ENCODE measurements around the gene RBM11.

The RBM11 gene

DNA sequence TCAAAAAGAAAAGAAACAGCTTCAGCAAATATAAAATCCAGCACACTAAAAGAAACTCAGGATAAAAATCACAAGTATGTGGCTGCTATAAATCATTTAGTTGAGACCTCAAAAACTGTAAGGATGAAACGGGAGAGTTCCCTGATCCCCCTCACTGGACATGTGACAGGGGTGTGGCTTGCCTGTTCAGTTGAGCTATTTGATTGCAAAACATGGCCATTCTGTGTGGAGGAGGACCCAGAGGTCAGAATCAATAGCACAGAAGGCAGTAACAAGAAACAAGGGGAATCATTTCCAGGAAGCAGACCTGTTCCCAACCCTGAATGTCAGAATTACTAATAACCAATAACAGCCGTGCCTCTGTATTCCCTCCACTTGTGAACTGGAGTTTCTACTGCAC lies 27.9 kb downstream of the RBM11 start:
- H3K9me3 ChIP-seq (ENCODE audit: control insufficient read depth, low read depth, low read length) = no peaks in the 10 kb centered on the region
- no peak overlapping the region for H3K9ac ChIP-seq (ENCODE audit: low read length)
- no peaks in the 10 kb centered on the region for H3K27me3 ChIP-seq (ENCODE audit: control insufficient read depth, insufficient read depth, low read length)
- peaks cover 4% of the 10 kb centered on the region for H3K4me1 ChIP-seq (ENCODE audit: control insufficient read depth, low read depth, low read length)
- no peak overlapping the region for H3K4me3 ChIP-seq (ENCODE audit: low read length)
- no peak overlapping the region for H3K27ac ChIP-seq (ENCODE audit: low read length)
- no peaks in the 10 kb centered on the region for H3K36me3 ChIP-seq (ENCODE audit: control insufficient read depth, low read depth, low read length)

DNA sequence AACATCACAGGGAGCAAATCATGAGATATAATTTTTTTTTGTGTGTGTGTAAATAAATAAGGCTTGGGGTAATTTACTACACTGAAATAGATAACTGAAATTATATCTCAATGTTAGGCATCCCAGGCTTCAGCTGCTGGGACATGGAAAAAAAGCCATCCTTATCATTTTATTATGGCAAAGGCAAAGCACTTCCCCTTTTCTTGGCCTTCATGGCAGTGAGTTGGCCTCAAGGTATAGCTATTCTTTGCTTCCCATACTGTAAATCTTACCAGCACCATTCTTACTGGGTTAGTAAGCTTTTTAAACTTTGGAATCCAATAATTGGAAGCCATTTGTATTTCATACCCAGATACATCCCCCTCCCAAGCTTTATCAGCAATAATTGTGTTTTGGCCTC lies 29.0 kb downstream of the RBM11 start:
- Histone ChIP-seq H3K9ac (ENCODE audit: low read length) (no peak overlapping the region), H3K4me3 (ENCODE audit: low read length) (no peak overlapping the region), H3K9me3 (ENCODE audit: control insufficient read depth, low read depth, low read length) (no peaks in the 10 kb centered on the region), H3K27ac (ENCODE audit: low read length) (no peak overlapping the region), H3K36me3 (ENCODE audit: control insufficient read depth, low read depth, low read length) (no peaks in the 10 kb centered on the region), H3K27me3 (ENCODE audit: control insufficient read depth, insufficient read depth, low read length) (no peaks in the 10 kb centered on the region), H3K4me1 (ENCODE audit: control insufficient read depth, low read depth, low read length) (peaks cover 4% of the 10 kb centered on the region)

GRCh38 chr21:14245711-14246110 lies 29.8 kb downstream of the RBM11 start:
- H3K4me1 ChIP-seq (ENCODE audit: control insufficient read depth, low read depth, low read length) = peaks cover 4% of the 10 kb centered on the region
- H3K9ac ChIP-seq (ENCODE audit: low read length) = no peak overlapping the region
- no peaks in the 10 kb centered on the region for H3K27me3 ChIP-seq (ENCODE audit: control insufficient read depth, insufficient read depth, low read length)
- no peak overlapping the region for H3K4me3 ChIP-seq (ENCODE audit: low read length)
- H3K36me3 ChIP-seq (ENCODE audit: control insufficient read depth, low read depth, low read length) = no peaks in the 10 kb centered on the region
- no peaks in the 10 kb centered on the region for H3K9me3 ChIP-seq (ENCODE audit: control insufficient read depth, low read depth, low read length)
- no peak overlapping the region for H3K27ac ChIP-seq (ENCODE audit: low read length)

GRCh38 chr21:14251336-14251735 lies 35.4 kb downstream of the RBM11 start:
- no peaks in the 10 kb centered on the region for H3K27me3 ChIP-seq (ENCODE audit: control insufficient read depth, insufficient read depth, low read length)
- no peak overlapping the region for H3K4me3 ChIP-seq (ENCODE audit: low read length)
- H3K9me3 ChIP-seq (ENCODE audit: control insufficient read depth, low read depth, low read length) = no peaks in the 10 kb centered on the region
- H3K4me1 ChIP-seq (ENCODE audit: control insufficient read depth, low read depth, low read length) = no peaks in the 10 kb centered on the region
- H3K9ac ChIP-seq (ENCODE audit: low read length) = no peak overlapping the region
- no peak overlapping the region for H3K27ac ChIP-seq (ENCODE audit: low read length)
- H3K36me3 ChIP-seq (ENCODE audit: control insufficient read depth, low read depth, low read length) = no peaks in the 10 kb centered on the region

DNA sequence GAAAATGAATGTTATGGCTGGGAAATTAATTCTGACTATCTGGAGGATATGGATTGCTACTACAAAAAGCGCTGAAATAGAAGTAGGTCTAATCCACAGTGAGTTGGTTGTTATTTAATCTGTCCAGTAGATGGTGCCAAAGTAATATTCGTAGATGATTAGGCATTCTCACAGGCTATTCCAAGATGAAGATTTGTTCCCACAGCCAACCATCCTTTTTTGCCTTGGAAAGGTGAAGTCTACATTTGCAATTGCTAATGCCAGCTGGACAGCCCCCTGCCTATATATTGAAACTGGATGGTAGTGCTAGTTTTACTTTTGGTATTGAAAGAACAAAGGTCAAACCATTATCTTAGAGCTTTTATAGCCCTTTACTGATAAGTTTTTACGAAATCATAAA lies 43.8 kb downstream of the RBM11 start:
- Histone ChIP-seq H3K27ac (ENCODE audit: low read length) (no peak overlapping the region), H3K9ac (ENCODE audit: low read length) (no peak overlapping the region), H3K9me3 (ENCODE audit: control insufficient read depth, low read depth, low read length) (no peaks in the 10 kb centered on the region), H3K36me3 (ENCODE audit: control insufficient read depth, low read depth, low read length) (no peaks in the 10 kb centered on the region), H3K4me1 (ENCODE audit: control insufficient read depth, low read depth, low read length) (no peaks in the 10 kb centered on the region), H3K27me3 (ENCODE audit: control insufficient read depth, insufficient read depth, low read length) (no peaks in the 10 kb centered on the region), H3K4me3 (ENCODE audit: low read length) (no peak overlapping the region)

DNA sequence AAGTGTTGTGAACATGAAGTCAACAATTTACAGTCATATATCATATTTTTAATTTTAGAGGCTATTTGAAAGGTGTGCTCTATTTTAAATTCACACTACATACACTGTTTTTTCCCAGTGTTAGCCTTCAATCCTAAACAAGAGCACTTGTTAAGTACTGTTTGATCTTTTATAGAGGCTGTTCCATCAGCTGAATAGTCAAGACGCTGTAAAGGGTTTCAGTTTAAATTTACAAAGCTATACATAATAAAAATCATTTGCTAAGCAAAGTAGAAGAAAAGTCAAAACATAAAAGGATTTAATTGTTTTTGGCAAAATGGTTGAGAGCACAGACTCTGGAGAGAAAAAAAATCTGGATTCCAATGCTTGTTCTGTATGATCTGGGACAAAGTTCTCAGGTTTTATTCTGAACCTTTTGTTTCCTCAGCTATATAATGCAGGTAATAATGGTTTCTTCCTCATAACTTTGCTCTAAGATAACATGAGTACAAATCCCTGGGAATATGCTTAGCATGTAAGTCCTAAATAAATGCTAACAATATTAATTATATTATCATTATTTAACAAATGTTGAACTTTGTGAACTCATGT lies 44.3 kb downstream of the RBM11 start:
- no peaks in the 10 kb centered on the region for H3K36me3 ChIP-seq (ENCODE audit: control insufficient read depth, low read depth, low read length)
- no peaks in the 10 kb centered on the region for H3K27me3 ChIP-seq (ENCODE audit: control insufficient read depth, insufficient read depth, low read length)
- no peak overlapping the region for H3K27ac ChIP-seq (ENCODE audit: low read length)
- H3K9me3 ChIP-seq (ENCODE audit: control insufficient read depth, low read depth, low read length) = no peaks in the 10 kb centered on the region
- H3K4me3 ChIP-seq (ENCODE audit: low read length) = no peak overlapping the region
- no peaks in the 10 kb centered on the region for H3K4me1 ChIP-seq (ENCODE audit: control insufficient read depth, low read depth, low read length)
- H3K9ac ChIP-seq (ENCODE audit: low read length) = no peak overlapping the region

- H3K4me3 ChIP-seq (ENCODE audit: low read length) = no peak overlapping the region
- H3K9me3 ChIP-seq (ENCODE audit: control insufficient read depth, low read depth, low read length) = no peaks in the 10 kb centered on the region
- H3K27ac ChIP-seq (ENCODE audit: low read length) = no peak overlapping the region
- H3K4me1 ChIP-seq (ENCODE audit: control insufficient read depth, low read depth, low read length) = no peaks in the 10 kb centered on the region
- H3K27me3 ChIP-seq (ENCODE audit: control insufficient read depth, insufficient read depth, low read length) = no peaks in the 10 kb centered on the region
- no peaks in the 10 kb centered on the region for H3K36me3 ChIP-seq (ENCODE audit: control insufficient read depth, low read depth, low read length)
- H3K9ac ChIP-seq (ENCODE audit: low read length) = no peak overlapping the region
Measured at GRCh38 chr21:14262039-14262438, 46.1 kb downstream of the RBM11 start.

DNA sequence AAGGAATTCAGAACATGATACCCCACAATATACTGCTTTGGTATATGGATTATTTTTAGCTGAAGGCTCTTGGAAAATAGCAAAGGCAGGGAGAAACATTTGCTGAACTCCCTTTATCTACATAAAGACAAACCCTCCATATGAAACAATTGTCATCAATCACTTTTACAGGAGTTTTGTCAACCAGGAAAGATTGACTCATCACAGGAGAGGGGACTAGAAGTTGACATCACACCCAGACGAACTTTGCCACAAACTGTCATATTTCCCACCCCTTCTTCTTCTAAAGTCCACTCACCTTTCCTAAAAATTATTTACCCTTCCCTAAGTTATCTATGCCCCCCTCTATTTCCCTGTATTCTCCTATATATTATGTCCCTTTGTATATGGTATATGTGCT lies 47.9 kb downstream of the RBM11 start:
- Histone ChIP-seq H3K4me3 (ENCODE audit: low read length) (no peak overlapping the region), H3K4me1 (ENCODE audit: control insufficient read depth, low read depth, low read length) (no peaks in the 10 kb centered on the region), H3K27ac (ENCODE audit: low read length) (no peak overlapping the region), H3K36me3 (ENCODE audit: control insufficient read depth, low read depth, low read length) (no peaks in the 10 kb centered on the region), H3K9me3 (ENCODE audit: control insufficient read depth, low read depth, low read length) (no peaks in the 10 kb centered on the region), H3K27me3 (ENCODE audit: control insufficient read depth, insufficient read depth, low read length) (no peaks in the 10 kb centered on the region), H3K9ac (ENCODE audit: low read length) (no peak overlapping the region)

DNA sequence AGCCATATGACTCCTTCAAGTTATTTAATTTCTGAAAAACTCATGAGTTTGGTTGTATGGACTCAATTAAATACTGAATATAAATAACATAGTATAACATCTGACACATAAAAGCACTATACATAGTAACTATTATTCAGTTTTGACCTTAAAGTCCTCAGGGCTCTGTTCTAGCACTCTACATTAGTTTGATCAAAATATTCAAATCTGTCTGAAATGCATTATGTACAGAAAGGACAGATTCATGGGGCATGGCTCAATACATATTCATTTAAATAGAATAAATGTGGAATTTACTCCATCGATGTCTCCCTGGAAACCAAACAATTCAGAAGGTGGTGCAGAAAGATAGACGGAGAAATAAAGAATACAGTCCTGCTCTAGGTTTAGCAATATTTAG lies 49.1 kb downstream of the RBM11 start:
- H3K9me3 ChIP-seq (ENCODE audit: control insufficient read depth, low read depth, low read length) = no peaks in the 10 kb centered on the region
- H3K27ac ChIP-seq (ENCODE audit: low read length) = no peak overlapping the region
- no peak overlapping the region for H3K4me3 ChIP-seq (ENCODE audit: low read length)
- H3K9ac ChIP-seq (ENCODE audit: low read length) = no peak overlapping the region
- no peaks in the 10 kb centered on the region for H3K4me1 ChIP-seq (ENCODE audit: control insufficient read depth, low read depth, low read length)
- H3K27me3 ChIP-seq (ENCODE audit: control insufficient read depth, insufficient read depth, low read length) = no peaks in the 10 kb centered on the region
- no peaks in the 10 kb centered on the region for H3K36me3 ChIP-seq (ENCODE audit: control insufficient read depth, low read depth, low read length)

GRCh38 chr21:14267076-14267475 lies 51.1 kb downstream of the RBM11 start:
- H3K27ac ChIP-seq (ENCODE audit: low read length) = no peak overlapping the region

GRCh38 chr21:14270631-14271030 lies 54.7 kb downstream of the RBM11 start:
- Histone ChIP-seq H3K4me1 (ENCODE audit: control insufficient read depth, low read depth, low read length) (no peaks in the 10 kb centered on the region), H3K27ac (ENCODE audit: low read length) (no peak overlapping the region), H3K9ac (ENCODE audit: low read length) (no peak overlapping the region), H3K36me3 (ENCODE audit: control insufficient read depth, low read depth, low read length) (no peaks in the 10 kb centered on the region), H3K4me3 (ENCODE audit: low read length) (no peak overlapping the region), H3K27me3 (ENCODE audit: control insufficient read depth, insufficient read depth, low read length) (no peaks in the 10 kb centered on the region), H3K9me3 (ENCODE audit: control insufficient read depth, low read depth, low read length) (no peaks in the 10 kb centered on the region)

More at GRCh38 chr21:14267076-14267475, 51.1 kb downstream of the RBM11 start:
- Histone ChIP-seq H3K4me3 (ENCODE audit: low read length) (no peak overlapping the region), H3K4me1 (ENCODE audit: control insufficient read depth, low read depth, low read length) (no peaks in the 10 kb centered on the region), H3K27me3 (ENCODE audit: control insufficient read depth, insufficient read depth, low read length) (no peaks in the 10 kb centered on the region), H3K9me3 (ENCODE audit: control insufficient read depth, low read depth, low read length) (no peaks in the 10 kb centered on the region), H3K36me3 (ENCODE audit: control insufficient read depth, low read depth, low read length) (no peaks in the 10 kb centered on the region), H3K9ac (ENCODE audit: low read length) (no peak overlapping the region)

- no peaks in the 10 kb centered on the region for H3K36me3 ChIP-seq (ENCODE audit: control insufficient read depth, low read depth, low read length)
- H3K27me3 ChIP-seq (ENCODE audit: control insufficient read depth, insufficient read depth, low read length) = no peaks in the 10 kb centered on the region
- no peak overlapping the region for H3K27ac ChIP-seq (ENCODE audit: low read length)
- H3K4me1 ChIP-seq (ENCODE audit: control insufficient read depth, low read depth, low read length) = no peaks in the 10 kb centered on the region
- H3K4me3 ChIP-seq (ENCODE audit: low read length) = no peak overlapping the region
- no peaks in the 10 kb centered on the region for H3K9me3 ChIP-seq (ENCODE audit: control insufficient read depth, low read depth, low read length)
- H3K9ac ChIP-seq (ENCODE audit: low read length) = no peak overlapping the region
Measured at GRCh38 chr21:14271053-14271452, 55.1 kb downstream of the RBM11 start.
